ENCODE data around the gene CTDP1. TPM values are rescaled to one million over a fixed set of nuclear protein-coding genes. Genes with fewer than 3 reads are reported as not detected.

Gene CTDP1
- total RNA-seq, 1 experiment from 2014 or later: 33.7 TPM

DNA sequence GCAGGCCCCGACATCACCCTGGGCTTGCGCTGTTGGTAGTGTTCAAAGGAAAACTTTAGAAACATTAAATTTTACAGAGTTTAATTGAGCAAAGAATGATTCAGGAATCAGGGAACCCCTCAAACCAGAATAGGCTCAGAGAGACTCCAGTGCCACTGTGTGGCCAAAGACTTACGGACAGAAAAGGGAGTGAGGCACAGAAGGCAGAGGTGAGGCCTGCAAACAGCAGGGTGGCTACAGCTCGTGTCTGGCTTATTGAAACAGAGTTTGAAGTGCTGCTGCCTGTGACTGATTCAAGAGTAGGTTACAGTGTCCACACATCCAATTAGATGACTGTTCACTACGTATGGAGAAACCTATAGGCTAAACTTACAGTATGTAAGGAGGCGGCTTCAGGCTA, 2.4 kb upstream of the CTDP1 start:
- Mint-ChIP-seq H3K27ac (no peak overlapping the region), H3K36me3 (ENCODE audit: insufficient read depth in 1 of 3, low read depth in 3 of 3) (peaks cover 2 to 22% (median 14%) of the 10 kb centered on the region in 3 experiments; a peak in 6 of 7 replicates), H3K27me3 (ENCODE audit: low read depth) (no peaks in the 10 kb centered on the region; the same call in 1 of the 2 replicates), H3K4me3 (no peak overlapping the region; a peak in 2 of 5 replicates), H3K4me1 (peaks cover 21 to 25% of the 10 kb centered on the region in 2 experiments), H3K9me3 (no peaks in the 10 kb centered on the region)
- Histone ChIP-seq H3K56ac (ENCODE audit: insufficient read length, low read depth, low read length) (no peak overlapping the region), H3K27me3 (ENCODE audit: insufficient read depth, low read length) (no peaks in the 10 kb centered on the region), H4K8ac (replicated peaks; ENCODE audit: insufficient read length, low read depth, low read length) (no peak overlapping the region), H4K5ac (ENCODE audit: insufficient read length, low read depth, low read length) (no peak overlapping the region), H3K27ac (ENCODE audit: insufficient read length, low read depth, low read length) (no peak overlapping the region), H3K9ac (ENCODE audit: extremely low read depth, insufficient read length, low read length) (no peak overlapping the region), H3K4me1 (ENCODE audit: insufficient read depth, low read length) (peaks cover 4% of the 10 kb centered on the region; the same call in 1 of the 2 replicates), H2BK5ac (ENCODE audit: insufficient read length, low read length) (no peak overlapping the region), H4K91ac (ENCODE audit: insufficient read length, low read depth, low read length) (no peak overlapping the region), H3K23ac (ENCODE audit: insufficient read length, low read depth, low read length) (no peak overlapping the region), H2BK20ac (ENCODE audit: low read depth, low read length, poor library complexity, severe bottlenecking) (no peak overlapping the region), H3K18ac (ENCODE audit: insufficient read length, low read depth, low read length) (no peak overlapping the region), H3K14ac (ENCODE audit: insufficient read depth, low read length) (no peak overlapping the region), H3K79me1 (ENCODE audit: insufficient read depth, low read depth, low read length, poor library complexity, severe bottlenecking) (no peaks in the 10 kb centered on the region), H2BK120ac (ENCODE audit: low read depth, low read length, poor library complexity, severe bottlenecking) (no peak overlapping the region), H2AK5ac (ENCODE audit: insufficient read length, low read length) (no peak overlapping the region), H4K20me1 (ENCODE audit: control insufficient read depth, insufficient read depth, insufficient read length) (no peaks in the 10 kb centered on the region), H3K23me2 (ENCODE audit: insufficient read length, low read depth, low read length, poor library complexity, severe bottlenecking) (peaks cover 5% of the 10 kb centered on the region), H2BK15ac (ENCODE audit: low read depth, low read length) (no peak overlapping the region), H2AFZ (ENCODE audit: low read length) (no peak overlapping the region), H3K4me2 (ENCODE audit: insufficient read depth, insufficient read length, low read length) (no peak overlapping the region), H3K9me3 (ENCODE audit: control insufficient read depth, low read depth, low read length) (no peaks in the 10 kb centered on the region), H3T11ph (ENCODE audit: low read length) (no peak overlapping the region), H3K4ac (ENCODE audit: low read depth, low read length) (no peak overlapping the region), H3K79me2 (ENCODE audit: insufficient read depth, low read length) (peaks cover 20% of the 10 kb centered on the region; the same call in 1 of the 2 replicates), H2BK12ac (ENCODE audit: insufficient read length, low read depth, low read length) (no peak overlapping the region)
- TF ChIP-seq, protein P1, sequence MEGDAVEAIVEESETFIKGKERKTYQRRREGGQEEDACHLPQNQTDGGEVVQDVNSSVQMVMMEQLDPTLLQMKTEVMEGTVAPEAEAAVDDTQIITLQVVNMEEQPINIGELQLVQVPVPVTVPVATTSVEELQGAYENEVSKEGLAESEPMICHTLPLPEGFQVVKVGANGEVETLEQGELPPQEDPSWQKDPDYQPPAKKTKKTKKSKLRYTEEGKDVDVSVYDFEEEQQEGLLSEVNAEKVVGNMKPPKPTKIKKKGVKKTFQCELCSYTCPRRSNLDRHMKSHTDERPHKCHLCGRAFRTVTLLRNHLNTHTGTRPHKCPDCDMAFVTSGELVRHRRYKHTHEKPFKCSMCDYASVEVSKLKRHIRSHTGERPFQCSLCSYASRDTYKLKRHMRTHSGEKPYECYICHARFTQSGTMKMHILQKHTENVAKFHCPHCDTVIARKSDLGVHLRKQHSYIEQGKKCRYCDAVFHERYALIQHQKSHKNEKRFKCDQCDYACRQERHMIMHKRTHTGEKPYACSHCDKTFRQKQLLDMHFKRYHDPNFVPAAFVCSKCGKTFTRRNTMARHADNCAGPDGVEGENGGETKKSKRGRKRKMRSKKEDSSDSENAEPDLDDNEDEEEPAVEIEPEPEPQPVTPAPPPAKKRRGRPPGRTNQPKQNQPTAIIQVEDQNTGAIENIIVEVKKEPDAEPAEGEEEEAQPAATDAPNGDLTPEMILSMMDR (conservative IDR thresholded peaks at IDR 0.05): no peak
- no peak for DNase-seq
- no CpG with 5 or more reads among the region's 6 CpGs for WGBS (ENCODE audit: extremely low coverage, insufficient read length, low lambda C conversion rate)

Measured in H9 (cell line).